IPS-15b (cell line): ENCODE measurements around the gene USP14.
A peak's percentile ranks its signal among the peaks of the same experiment; 100 is the strongest.
"Not testable (repeated sequence)": the region's sequence is repeated elsewhere in the genome, so short reads cannot be mapped to it uniquely, and the experiment has no call there.

Source experiments
- H3K27me3 ChIP-seq: one replicate; pipeline ENCODE4 v1.6.1; 2013; ENCODE audit warnings: low read length; ENCODE audit not compliant: control insufficient read depth, insufficient read depth
- H3K36me3 ChIP-seq: one replicate; pipeline ENCODE4 v1.6.1; 2013; ENCODE audit warnings: low read length; ENCODE audit not compliant: control insufficient read depth, insufficient read depth
- H3K4me1 ChIP-seq: one replicate; pipeline ENCODE4 v1.6.1; 2013; ENCODE audit warnings: mild to moderate bottlenecking, low read length; ENCODE audit not compliant: control insufficient read depth, insufficient read depth
- H3K4me3 ChIP-seq: one replicate; pipeline ENCODE4 v1.5.1; 2013; ENCODE audit warnings: low read depth, low read length
- H3K9ac ChIP-seq: one replicate; pipeline ENCODE4 v1.6.1; 2013; ENCODE audit warnings: low read depth, mild to moderate bottlenecking, low read length
- H3K9me3 ChIP-seq: one replicate; pipeline ENCODE4 v1.6.1; 2013; ENCODE audit warnings: mild to moderate bottlenecking, low read length; ENCODE audit not compliant: control insufficient read depth, insufficient read depth

USP14 gene

GRCh38 chr18:158128-159036, at the start of gene USP14:
USP14 (plus strand) TSS chr18:158557; CDS start chr18:158699, 142 bp downstream.
- Histone ChIP-seq H3K9ac (peak within 1 kb of the TSS; percentile 70), H3K36me3 (peaks cover 2% of the 10 kb centered on the region), H3K27me3 (peaks cover 12% of the 10 kb centered on the region), H3K9me3 (no peaks in the 10 kb centered on the region), H3K4me1 (no peaks in the 10 kb centered on the region), H3K4me3 (peak within 1 kb of the TSS; percentile 96)

GRCh38 chr18:108665-109063, 49.7 kb upstream of the USP14 start:
- not testable (repeated sequence) for H3K27me3 ChIP-seq, H3K4me3 ChIP-seq, H3K36me3 ChIP-seq, H3K9ac ChIP-seq, H3K4me1 ChIP-seq
- H3K9me3 ChIP-seq, result peaks cover 11% of the 10 kb centered on the region

DNA sequence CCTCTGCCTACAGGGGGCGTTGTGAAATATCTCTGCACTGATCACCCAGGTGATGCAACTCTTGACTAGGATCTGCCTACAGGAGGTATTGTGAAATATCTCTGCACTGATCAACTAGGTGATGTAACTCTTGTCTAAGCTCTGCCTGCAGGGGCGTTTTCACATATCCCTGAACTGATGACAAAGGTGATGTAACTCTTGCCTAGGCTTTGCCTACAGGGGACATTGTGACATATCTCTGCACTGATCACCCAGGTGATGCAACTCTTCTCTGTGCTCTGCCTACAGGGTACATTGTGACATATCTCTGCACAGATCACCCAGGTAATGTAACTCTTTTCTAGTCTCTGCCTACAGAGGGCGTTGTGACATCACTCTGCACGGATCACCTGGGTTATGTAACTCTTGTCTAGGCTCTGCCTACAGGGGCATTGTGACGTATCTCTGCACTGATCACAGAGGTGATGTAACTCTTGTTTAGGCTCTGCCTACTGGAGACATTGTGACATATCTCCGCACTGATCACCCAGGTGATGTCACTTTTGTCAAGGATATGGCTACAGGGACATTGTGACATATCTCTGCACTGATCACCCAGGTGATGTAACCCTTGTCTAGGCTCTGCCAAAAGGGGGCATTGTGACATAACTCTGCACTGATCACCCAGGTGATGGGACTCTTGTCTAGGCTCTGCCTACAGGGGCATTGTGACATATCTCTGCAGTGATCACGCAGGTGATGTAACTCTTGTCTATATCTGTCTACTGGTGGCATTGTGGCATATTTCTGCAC, 49.0 kb upstream of the USP14 start:
- H3K9me3 ChIP-seq, result peaks cover 11% of the 10 kb centered on the region
- not testable (repeated sequence) for H3K27me3 ChIP-seq, H3K4me1 ChIP-seq, H3K4me3 ChIP-seq, H3K36me3 ChIP-seq, H3K9ac ChIP-seq

DNA sequence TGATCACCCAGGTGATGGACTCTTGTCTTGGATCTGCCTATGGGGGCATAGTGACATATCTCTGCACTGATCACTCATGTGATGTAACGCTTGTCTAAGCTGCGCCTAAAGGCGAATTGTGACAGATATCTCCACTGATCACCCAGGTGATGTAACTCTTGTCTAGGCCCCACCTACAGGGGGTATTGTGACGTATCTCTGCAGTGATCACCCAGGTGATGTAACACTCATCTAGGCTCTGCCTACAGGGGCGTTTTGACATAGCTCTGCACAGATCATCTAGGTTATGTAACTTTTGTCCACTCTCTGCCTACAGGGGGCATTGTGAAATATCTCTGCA, 48.5 kb upstream of the USP14 start:
- not testable (repeated sequence) for H3K27me3 ChIP-seq, H3K4me3 ChIP-seq, H3K36me3 ChIP-seq, H3K4me1 ChIP-seq, H3K9ac ChIP-seq
- peaks cover 11% of the 10 kb centered on the region for H3K9me3 ChIP-seq

GRCh38 chr18:110351-111201, 47.8 kb upstream of the USP14 start:
- H3K9ac ChIP-seq, H3K27me3 ChIP-seq, H3K4me1 ChIP-seq, H3K36me3 ChIP-seq: not testable (repeated sequence)
- Histone ChIP-seq H3K4me3 (peak overlapping the region; percentile 53), H3K9me3 (peaks cover 11% of the 10 kb centered on the region)

DNA sequence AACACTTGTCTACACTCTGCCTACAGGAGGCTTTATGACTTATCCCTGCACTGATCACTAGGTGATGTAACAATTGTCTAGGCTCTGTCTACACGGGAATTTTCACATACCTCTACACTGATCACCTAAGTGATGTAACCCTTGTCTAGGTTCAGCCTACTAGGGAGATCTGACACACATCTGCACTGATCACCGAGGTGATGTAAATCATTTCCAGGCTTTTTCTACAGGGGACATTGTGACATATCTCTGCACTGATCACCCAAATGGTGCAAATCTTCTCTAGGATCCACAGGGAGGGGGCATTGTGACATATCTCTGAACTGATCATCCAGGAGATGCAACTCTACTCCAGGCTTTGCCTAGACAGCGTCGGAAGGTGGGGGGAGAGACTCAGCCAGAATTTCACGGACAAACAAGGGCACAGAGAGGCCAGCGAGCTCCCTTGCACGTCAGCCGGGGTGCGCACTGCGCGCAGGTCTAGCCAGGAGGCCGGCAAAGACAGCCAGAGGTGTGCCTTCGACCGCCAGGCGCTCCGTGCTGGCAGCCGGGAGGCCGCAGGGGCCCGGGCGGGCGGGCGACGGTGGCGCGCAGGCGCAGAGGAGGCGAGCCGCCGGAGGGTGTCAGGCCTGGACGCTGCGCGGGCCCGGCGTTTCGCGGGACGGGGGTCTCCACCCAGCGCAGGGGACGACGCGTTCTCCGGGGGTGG, 46.9 kb upstream of the USP14 start:
- Histone ChIP-seq H3K36me3 (no peaks in the 10 kb centered on the region), H3K9ac (peak overlapping the region; percentile 79), H3K27me3 (peaks cover 9% of the 10 kb centered on the region), H3K4me3 (peak overlapping the region; percentile 53), H3K9me3 (peaks cover 11% of the 10 kb centered on the region), H3K4me1 (no peaks in the 10 kb centered on the region)

DNA sequence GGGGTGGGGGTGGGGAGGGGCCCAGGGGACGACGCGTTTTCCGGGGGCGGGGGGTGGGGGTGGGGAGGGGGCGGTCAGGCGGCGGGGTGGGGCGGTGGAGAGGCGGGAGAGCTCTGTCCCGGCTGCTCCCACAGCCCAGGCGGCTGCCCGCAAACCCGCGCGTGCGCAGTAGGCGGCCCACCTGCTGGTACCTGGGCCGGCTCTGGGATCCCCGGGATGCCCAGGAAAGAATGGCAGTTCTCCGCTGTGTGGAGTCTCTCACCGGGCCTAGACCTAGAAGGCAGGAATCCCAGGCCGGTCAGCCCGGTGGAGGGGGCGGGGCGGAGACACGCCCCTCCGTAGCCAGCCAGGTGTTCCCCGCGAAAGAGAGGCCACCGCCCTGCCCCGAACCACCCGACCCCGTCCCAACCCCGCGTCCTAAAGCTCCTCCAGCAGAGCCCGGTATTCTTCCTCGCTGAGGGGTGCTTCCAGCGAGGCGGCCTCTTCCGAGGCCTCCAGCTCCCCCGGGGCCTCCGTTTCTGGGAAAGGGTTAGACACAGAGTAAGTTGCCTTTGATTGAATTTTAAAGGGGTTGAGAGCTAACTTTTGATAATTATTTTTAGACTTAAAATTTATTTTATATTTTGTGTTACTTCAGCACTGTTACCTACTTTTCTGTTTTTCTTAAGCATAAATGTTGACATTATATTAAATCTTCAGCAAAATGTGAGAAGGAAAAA, 46.2 kb upstream of the USP14 start:
- H3K9me3 ChIP-seq, result peaks cover 11% of the 10 kb centered on the region
- not testable (repeated sequence) for H3K9ac ChIP-seq, H3K4me1 ChIP-seq, H3K4me3 ChIP-seq, H3K27me3 ChIP-seq, H3K36me3 ChIP-seq

DNA sequence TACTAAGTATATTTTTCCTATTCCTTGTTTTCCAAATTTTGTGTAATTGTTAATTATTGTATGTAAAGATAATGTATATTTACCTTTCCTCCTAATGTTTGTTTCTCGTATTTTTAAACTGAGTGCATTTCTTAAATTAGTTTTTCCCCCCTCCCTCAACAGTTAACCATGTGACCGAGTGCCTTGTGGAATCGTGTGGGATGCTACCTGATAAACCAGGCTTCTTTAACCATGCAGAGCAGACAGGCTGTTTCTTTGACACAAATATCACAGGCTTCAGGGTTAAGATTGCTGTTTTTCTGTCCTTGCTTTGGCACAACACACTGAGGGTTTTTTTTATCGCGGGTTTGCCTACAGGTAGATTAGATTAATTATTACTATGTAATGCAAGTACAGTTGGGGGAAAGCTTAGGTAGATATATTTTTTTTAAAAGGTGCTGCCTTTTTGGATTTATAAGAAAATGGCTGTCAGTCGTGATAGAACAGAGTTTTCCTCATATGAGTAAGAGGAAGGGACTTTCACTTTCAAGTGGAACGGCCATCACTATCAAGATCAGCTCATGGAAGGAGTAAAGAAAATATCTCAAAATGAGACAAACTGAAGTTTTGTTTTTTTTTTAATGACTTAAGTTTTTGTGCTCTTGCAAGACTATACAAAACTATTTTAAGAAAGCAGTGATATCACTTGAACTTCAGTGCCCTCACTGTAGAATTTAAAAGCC, 37.7 kb upstream of the USP14 start:
- H3K9ac ChIP-seq, H3K4me1 ChIP-seq, H3K27me3 ChIP-seq, H3K36me3 ChIP-seq, H3K4me3 ChIP-seq, H3K9me3 ChIP-seq: not testable (repeated sequence)

DNA sequence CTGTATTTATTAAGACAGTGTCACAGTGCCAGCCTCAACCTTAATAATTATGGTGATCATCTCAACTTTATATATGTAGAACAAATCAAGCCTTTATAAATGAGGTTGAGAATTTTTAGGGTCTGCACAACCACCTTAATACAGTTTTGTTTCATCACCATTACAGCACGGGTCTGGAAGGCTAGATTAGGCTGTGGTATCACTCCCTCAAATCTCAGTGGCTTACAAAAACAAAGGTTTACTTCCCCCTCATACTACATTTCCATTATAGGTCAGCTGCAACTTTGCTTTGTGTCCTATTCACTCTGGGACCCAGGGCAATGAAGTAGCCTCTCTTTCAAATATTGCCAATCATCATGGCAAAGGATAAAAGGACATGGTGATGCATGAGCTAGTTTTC, 23.3 kb upstream of the USP14 start:
- H3K9ac ChIP-seq, result no peak overlapping the region
- H3K9me3 ChIP-seq, result no peaks in the 10 kb centered on the region
- no peak overlapping the region for H3K4me3 ChIP-seq
- H3K27me3 ChIP-seq, result no peaks in the 10 kb centered on the region
- H3K4me1 ChIP-seq, result no peaks in the 10 kb centered on the region
- no peaks in the 10 kb centered on the region for H3K36me3 ChIP-seq

DNA sequence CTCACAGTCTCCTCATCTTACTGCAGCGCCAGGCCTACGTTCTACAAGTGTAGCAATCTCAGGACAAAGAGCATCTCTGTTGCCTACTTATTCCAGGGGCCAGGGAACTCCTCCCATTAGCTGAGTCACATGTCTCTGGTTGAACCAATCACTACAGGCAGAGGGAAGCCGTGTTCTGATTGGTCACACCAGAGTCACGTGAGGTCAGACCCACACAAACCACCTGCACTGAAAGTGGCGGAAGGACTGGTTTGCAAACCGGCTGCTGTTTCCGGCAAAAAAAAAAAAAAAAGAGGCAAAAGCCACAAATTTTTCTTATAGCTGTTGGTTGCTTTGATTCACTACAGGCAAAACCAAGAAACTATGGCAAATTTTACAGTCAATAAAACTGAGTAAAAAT, 21.9 kb upstream of the USP14 start:
- Histone ChIP-seq H3K9me3 (no peaks in the 10 kb centered on the region), H3K27me3 (no peaks in the 10 kb centered on the region), H3K36me3 (no peaks in the 10 kb centered on the region), H3K9ac (no peak overlapping the region), H3K4me1 (no peaks in the 10 kb centered on the region), H3K4me3 (no peak overlapping the region)
